Measurements from ENCODE around the gene PPEF1.
A peak's percentile ranks its signal among the peaks of the same experiment; 100 is the strongest.

The PPEF1 gene

DNA sequence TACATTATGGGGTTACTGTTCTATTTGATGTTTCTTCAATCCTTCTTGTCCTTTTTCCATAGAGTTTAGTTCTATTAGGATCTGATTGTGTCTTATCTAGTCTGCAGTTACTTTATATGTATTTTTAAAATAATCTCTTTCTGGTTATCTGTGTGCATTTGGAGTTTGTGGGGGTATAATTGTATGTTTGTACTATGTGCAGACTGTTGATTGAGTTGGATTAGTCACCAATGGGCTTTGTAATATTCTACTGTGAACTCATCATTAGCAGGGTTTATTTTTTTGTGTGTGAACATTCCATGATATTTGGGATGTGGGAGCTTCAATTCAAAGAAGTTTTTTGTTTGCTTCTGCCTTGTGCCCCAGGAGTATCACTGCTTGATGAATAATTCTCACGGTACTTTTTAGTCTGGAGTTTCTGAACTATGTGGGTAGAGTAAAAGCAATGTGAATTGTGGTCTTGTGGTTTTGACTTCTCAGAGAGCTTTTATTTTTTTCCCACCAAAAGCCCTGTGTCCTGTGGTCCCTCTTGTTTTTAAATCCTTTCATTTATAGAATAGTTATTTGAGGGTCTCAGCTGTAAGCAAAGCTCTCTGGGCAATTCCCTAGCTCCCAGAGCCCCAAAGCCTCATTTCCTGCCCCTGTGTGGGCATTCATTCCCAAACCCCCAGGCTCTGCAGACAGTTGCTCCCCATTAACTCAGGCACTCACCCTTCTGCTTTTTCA is 148.6 kb downstream of the PPEF1 start:
- no peaks in the 10 kb centered on the region for H3K27me3 ChIP-seq
- H4K20me1 ChIP-seq: no peaks in the 10 kb centered on the region
- peaks cover 12% of the 10 kb centered on the region; the same call in 1 of the 2 replicates for H3K4me1 ChIP-seq
- no peaks in the 10 kb centered on the region for H3K9me3 ChIP-seq
- TF ChIP-seq Cebpa-rat (IDR thresholded peaks at IDR 0.05): no peak
- H3K4me2 ChIP-seq: peak overlapping the region; percentile 44
- H3K27ac ChIP-seq: no peak overlapping the region
- no peak overlapping the region for H3K9ac ChIP-seq
- no peak overlapping the region for H3K4me3 ChIP-seq
- H3K36me3 ChIP-seq: no peaks in the 10 kb centered on the region

DNA sequence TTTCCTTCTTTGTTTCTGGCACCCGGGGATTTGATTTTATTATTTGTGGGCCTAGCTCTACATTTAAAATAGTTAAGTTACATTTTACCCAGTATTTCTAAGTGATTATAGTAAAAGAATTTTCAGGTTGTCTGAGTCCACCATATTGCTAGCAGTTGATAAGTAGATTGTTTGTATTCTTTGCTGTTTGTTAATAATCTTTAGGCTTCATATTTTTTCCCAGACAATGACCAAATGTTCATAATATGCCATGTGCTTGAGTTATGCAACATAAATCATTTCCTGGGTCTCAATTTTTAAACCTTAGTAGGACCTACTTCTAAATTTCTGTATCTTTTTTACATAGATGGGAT is 149.2 kb downstream of the PPEF1 start:
- Histone ChIP-seq H3K36me3 (no peaks in the 10 kb centered on the region), H3K27ac (no peak overlapping the region), H3K4me1 (peaks cover 12% of the 10 kb centered on the region; the same call in 1 of the 2 replicates), H3K9me3 (no peaks in the 10 kb centered on the region), H4K20me1 (no peaks in the 10 kb centered on the region), H3K27me3 (no peaks in the 10 kb centered on the region), H3K9ac (no peak overlapping the region), H3K4me3 (no peak overlapping the region), H3K4me2 (peak overlapping the region; percentile 44)
- no peak for TF ChIP-seq Cebpa-rat (IDR thresholded peaks at IDR 0.05)

DNA sequence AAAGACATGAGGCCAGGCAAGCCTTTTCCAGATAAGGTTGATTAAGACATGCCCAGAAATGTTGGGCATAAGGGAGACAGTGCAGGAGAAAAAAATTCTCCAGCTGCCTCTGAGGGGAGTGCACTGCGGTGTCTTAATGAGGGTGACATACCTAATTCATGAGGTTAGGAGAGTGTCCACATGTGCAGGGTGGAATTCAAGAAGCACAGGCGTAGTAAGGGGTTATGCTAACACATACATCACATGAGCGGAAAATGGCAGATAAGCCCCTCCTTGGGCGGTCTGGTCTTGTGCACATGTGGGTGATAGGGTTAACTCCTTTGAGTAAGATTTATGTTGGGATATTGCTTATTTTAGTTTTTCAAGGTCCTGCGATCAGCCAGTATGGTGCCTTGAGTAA is 154.1 kb downstream of the PPEF1 start:
- peaks cover 3% of the 10 kb centered on the region; the same call in 1 of the 2 replicates for H3K4me1 ChIP-seq

DNA sequence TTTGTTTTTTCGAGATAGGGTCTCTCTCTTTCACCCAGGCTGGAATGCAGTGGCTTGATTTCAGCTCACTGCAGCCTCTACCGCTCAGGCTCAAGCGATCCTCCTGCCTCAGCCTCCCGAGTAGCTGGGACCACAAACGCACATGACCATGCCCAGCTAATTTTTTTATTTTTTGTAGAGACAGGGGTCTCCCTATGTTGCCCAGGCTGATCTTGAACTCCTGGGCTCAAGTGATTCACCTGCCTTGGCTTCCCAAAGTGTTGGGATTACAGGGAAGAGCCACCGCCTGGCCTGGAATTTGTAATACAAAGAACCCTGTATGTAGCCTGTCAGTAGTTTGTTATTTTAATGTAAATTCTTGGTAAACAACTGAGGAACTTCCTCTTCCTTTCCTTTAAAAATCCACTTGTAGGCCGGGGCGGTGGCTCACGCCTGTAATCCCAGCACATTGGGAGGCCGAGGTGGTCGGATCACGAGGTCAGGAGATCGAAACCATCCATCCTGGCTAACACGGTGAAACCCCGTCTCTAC is 157.0 kb downstream of the PPEF1 start:
- Histone ChIP-seq H3K4me2 (no peak overlapping the region), H3K4me1 (no peaks in the 10 kb centered on the region), H3K27me3 (no peaks in the 10 kb centered on the region; the same call in 1 of the 2 replicates), H3K9me3 (no peaks in the 10 kb centered on the region), H3K9ac (no peak overlapping the region), H3K36me3 (no peaks in the 10 kb centered on the region), H3K4me3 (no peak overlapping the region), H4K20me1 (no peaks in the 10 kb centered on the region), H3K27ac (no peak overlapping the region)
- TF ChIP-seq Cebpa-rat (IDR thresholded peaks at IDR 0.05): no peak

More for the DNA sequence above, 154.1 kb downstream of the PPEF1 start:
- H3K4me2 ChIP-seq: no peak overlapping the region
- TF ChIP-seq Cebpa-rat (IDR thresholded peaks at IDR 0.05): no peak
- H3K27ac ChIP-seq: no peak overlapping the region
- no peaks in the 10 kb centered on the region for H3K9me3 ChIP-seq
- no peak overlapping the region for H3K9ac ChIP-seq
- no peaks in the 10 kb centered on the region for H4K20me1 ChIP-seq
- no peaks in the 10 kb centered on the region for H3K27me3 ChIP-seq
- no peak overlapping the region for H3K4me3 ChIP-seq
- H3K36me3 ChIP-seq: no peaks in the 10 kb centered on the region

DNA sequence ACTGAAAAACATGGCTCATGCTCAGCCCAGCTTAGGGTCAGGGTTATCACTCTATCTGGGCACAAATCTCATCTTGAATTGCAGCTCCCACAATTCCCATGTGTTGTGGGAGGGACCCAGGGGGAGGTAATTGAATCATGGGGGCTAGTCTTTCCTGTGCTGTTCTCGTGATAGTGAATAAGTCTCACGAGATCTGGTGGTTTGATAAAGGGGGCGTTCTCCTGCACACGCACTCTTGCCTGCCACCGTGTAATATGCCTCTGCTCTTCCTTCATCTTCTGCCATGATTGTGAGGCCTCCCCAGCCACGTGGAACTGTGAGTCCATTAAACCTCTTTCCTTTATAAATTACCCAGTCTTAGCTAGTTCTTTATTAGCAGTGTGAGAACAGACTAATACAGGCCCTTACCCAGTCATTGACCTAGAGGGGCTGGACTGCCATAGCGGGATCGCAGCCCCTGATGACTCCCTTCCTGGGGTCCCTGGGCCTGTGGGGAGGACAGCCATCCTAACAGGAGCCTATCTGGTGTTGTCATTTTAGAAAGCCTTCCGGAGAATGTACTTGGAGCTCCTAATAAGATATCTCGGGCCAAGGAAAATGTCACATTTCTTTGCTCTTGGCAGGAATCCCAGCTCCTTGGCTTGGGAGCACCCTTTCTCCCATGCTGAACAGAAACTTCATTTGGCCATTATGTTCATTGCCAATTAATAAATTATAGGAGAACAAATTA is 163.9 kb downstream of the PPEF1 start:
- Histone ChIP-seq H3K27ac (no peak overlapping the region), H3K27me3 (peaks cover 12% of the 10 kb centered on the region), H3K4me2 (no peak overlapping the region), H3K4me3 (no peak overlapping the region), H3K9ac (no peak overlapping the region), H4K20me1 (no peaks in the 10 kb centered on the region), H3K4me1 (no peaks in the 10 kb centered on the region), H3K36me3 (no peaks in the 10 kb centered on the region), H3K9me3 (no peaks in the 10 kb centered on the region)
- no peak for TF ChIP-seq Cebpa-rat (IDR thresholded peaks at IDR 0.05)

DNA sequence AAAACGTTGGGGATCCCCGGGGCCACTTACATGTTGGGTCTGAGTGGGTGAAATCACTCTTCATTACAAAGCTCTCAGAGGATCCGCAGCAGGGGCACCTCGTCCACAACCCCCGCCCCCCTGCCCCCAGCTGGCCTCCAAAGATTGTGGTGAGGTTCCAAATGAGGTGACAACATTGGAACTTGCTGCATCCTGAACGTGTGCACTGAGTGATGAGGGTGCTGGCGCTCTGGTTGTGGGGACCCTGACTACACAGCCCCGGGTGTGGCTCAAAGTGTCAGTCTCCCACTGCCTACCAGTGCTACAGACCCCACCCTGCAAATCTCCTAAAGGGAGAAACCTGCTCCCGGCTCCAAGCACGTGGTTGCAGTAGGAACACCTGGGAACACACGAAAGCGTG is 164.5 kb downstream of the PPEF1 start:
- TF ChIP-seq Cebpa-rat (IDR thresholded peaks at IDR 0.05): no peak
- Histone ChIP-seq H3K27me3 (peaks cover 18% of the 10 kb centered on the region), H3K4me1 (no peaks in the 10 kb centered on the region), H3K9ac (no peak overlapping the region), H3K36me3 (no peaks in the 10 kb centered on the region), H3K4me2 (no peak overlapping the region), H3K27ac (no peak overlapping the region), H3K4me3 (no peak overlapping the region), H4K20me1 (no peaks in the 10 kb centered on the region), H3K9me3 (no peaks in the 10 kb centered on the region)

DNA sequence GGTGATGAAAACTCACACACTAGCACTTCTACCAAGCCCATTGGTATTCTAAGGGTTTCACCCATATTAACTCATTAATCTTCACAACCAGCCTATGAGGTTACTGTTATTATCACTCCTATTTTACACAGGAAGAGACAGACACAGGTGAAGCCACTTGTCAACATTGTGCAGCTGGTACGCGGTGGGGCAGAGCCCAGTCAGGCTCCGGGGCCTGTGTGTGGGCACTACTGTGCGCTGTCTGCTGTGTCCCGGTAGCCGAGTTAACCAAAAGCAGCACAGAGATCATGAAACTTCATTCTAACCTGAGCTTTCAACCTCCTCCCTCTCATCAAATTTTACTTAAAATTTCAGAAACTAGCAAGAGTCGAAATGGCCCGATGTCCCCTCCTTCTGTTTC is 165.2 kb downstream of the PPEF1 start:
- Histone ChIP-seq H3K27ac (no peak overlapping the region), H3K4me3 (no peak overlapping the region), H3K4me1 (no peaks in the 10 kb centered on the region), H3K9ac (no peak overlapping the region), H3K9me3 (no peaks in the 10 kb centered on the region), H4K20me1 (no peaks in the 10 kb centered on the region), H3K27me3 (peaks cover 25% of the 10 kb centered on the region), H3K4me2 (no peak overlapping the region), H3K36me3 (no peaks in the 10 kb centered on the region)
- TF ChIP-seq Cebpa-rat (IDR thresholded peaks at IDR 0.05): no peak

DNA sequence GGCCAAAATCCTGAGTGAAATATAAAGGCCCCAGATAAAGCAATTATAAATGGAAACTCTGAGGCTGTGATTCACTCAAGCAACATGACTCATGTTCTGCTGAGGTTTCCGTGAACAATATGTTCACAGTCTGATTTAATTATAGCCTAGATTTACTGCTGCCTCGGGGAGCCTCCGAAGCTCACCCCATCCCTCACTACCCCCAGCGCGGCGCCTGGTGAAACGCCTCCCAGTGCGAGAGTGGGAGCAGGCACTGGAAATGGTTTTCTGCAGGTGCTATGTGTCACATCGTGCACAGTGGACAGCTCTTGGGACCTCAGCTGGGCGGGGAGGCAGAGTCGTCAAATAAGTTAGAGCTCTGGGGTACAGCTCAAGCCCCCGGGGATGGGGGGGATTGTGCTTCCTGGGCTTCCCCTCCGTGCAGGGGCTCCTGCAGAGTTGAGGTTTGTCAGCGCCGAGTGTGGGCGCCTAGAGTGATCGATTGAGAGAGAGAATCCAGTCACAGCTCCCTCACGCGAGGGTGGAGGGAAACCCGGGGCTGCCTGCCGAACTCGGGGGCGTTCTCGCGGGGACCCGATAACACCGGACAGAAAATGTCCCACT is 165.8 kb downstream of the PPEF1 start:
- peaks cover 32% of the 10 kb centered on the region for H3K27me3 ChIP-seq
- no peaks in the 10 kb centered on the region for H3K36me3 ChIP-seq
- no peaks in the 10 kb centered on the region for H3K4me1 ChIP-seq
- no peak overlapping the region for H3K4me2 ChIP-seq
- no peak for TF ChIP-seq Cebpa-rat (IDR thresholded peaks at IDR 0.05)
- H4K20me1 ChIP-seq: no peaks in the 10 kb centered on the region
- H3K27ac ChIP-seq: no peak overlapping the region
- no peak overlapping the region for H3K4me3 ChIP-seq
- no peak overlapping the region for H3K9ac ChIP-seq
- H3K9me3 ChIP-seq: no peaks in the 10 kb centered on the region

DNA sequence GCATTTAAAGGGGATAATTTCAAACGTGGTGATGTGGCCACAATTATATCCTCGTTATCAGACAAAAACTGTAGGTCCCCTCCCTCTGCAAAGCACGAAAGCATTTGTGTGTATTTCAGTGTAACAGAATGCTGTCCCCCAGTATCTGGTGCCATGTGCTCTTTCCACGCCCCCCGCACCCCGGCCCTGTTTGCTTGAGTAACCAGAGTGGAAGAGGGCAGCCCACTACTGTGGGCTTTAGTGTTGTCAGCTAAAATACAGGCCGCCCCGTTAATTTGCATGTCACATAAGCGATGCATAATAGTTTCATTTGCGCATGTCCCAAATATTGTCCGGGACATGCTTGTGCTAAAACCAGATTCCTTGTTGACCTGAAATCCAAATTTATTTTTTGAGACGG is 166.4 kb downstream of the PPEF1 start:
- Histone ChIP-seq H4K20me1 (no peaks in the 10 kb centered on the region), H3K36me3 (no peaks in the 10 kb centered on the region), H3K4me3 (no peak overlapping the region), H3K9me3 (no peaks in the 10 kb centered on the region), H3K9ac (no peak overlapping the region), H3K4me2 (no peak overlapping the region), H3K4me1 (no peaks in the 10 kb centered on the region), H3K27me3 (peaks cover 37% of the 10 kb centered on the region), H3K27ac (no peak overlapping the region)
- TF ChIP-seq Cebpa-rat (IDR thresholded peaks at IDR 0.05): no peak
